Endometrium (tissue), 2 donors: Measurements from ENCODE around the gene HSD17B3.

Experiments
- FAIRE-seq: peaks from 2 replicates; lab custom pipeline; 2012; peaks lifted over from hg19 to GRCh38; lab: Jason Lieb, UNC
- donor health status: control.
- donor health status: control.

The HSD17B3 gene

GRCh38 chr9:96232539-96233241 lies 69.3 kb downstream of the HSD17B3 start:
- peak; percentile 50 for FAIRE-seq

GRCh38 chr9:96232164-96232538 lies 69.8 kb downstream of the HSD17B3 start:
- FAIRE-seq = no peak

- FAIRE-seq = no peak
Observed at GRCh38 chr9:96230002-96230401, 72.0 kb downstream of the HSD17B3 start.

- no peak for FAIRE-seq
Observed at GRCh38 chr9:96222132-96222531, 79.8 kb downstream of the HSD17B3 start.

GRCh38 chr9:96219900-96220257 lies 82.1 kb downstream of the HSD17B3 start:
- no peak for FAIRE-seq

- FAIRE-seq = no peak
Observed at GRCh38 chr9:96219026-96219899, 82.7 kb downstream of the HSD17B3 start.

- peak; percentile 50 for FAIRE-seq
Observed at GRCh38 chr9:96217754-96218693, 84.0 kb downstream of the HSD17B3 start.

- FAIRE-seq = peak; percentile 95
Observed at GRCh38 chr9:96217294-96217707, 84.7 kb downstream of the HSD17B3 start.

GRCh38 chr9:96216583-96216982 lies 85.4 kb downstream of the HSD17B3 start:
- FAIRE-seq = no peak

- no peak for FAIRE-seq
Observed at GRCh38 chr9:96215841-96216240, 86.1 kb downstream of the HSD17B3 start.

GRCh38 chr9:96214635-96215034 lies 87.3 kb downstream of the HSD17B3 start:
- no peak for FAIRE-seq

GRCh38 chr9:96209407-96210271 lies 92.3 kb downstream of the HSD17B3 start:
- no peak for FAIRE-seq

GRCh38 chr9:96206156-96206751 lies 95.7 kb downstream of the HSD17B3 start:
- no peak for FAIRE-seq

GRCh38 chr9:96204853-96205252 lies 97.1 kb downstream of the HSD17B3 start:
- FAIRE-seq = no peak

- no peak for FAIRE-seq
Observed at GRCh38 chr9:96203867-96204501, 98.0 kb downstream of the HSD17B3 start.

- no peak for FAIRE-seq
Observed at GRCh38 chr9:96202971-96203780, 98.8 kb downstream of the HSD17B3 start.

GRCh38 chr9:96201140-96201539 lies 100.8 kb downstream of the HSD17B3 start:
- FAIRE-seq = no peak

- FAIRE-seq = no peak
Observed at GRCh38 chr9:96199006-96199405, 103.0 kb downstream of the HSD17B3 start.

GRCh38 chr9:96195541-96195940 lies 106.4 kb downstream of the HSD17B3 start:
- no peak for FAIRE-seq
